Peyer's patch (tissue), 4 donors: Measurements from ENCODE around the gene SLC16A14. TPM values are rescaled to one million over a fixed set of nuclear protein-coding genes. Genes with fewer than 3 reads are reported as not detected.

ENCODE experiments used
- DNase-seq, 3 donors: peaks; one replicate each; pipeline ENCODE4 v3.0.0-alpha.2; 2017 to 2019
- H3K27ac ChIP-seq, 4 donors: fragments of 200-600 bp; sonication (generic); one replicate each; pipeline ENCODE4 v1.5.1; 2016 to 2019
- H3K27me3 ChIP-seq, 2 donors: fragments of 200-600 bp; sonication (generic); one replicate each; pipeline ENCODE4 v1.5.1; 2019
- H3K36me3 ChIP-seq, 3 donors: fragments of 200-600 bp; sonication (generic); one replicate each; pipeline ENCODE4 v1.5.1; 2016 to 2019
- H3K4me1 ChIP-seq, 4 donors: fragments of 200-600 bp; sonication (generic); one replicate each; pipeline ENCODE4 v1.5.1; 2016 to 2019
- H3K4me3 ChIP-seq, 4 donors: fragments of 200-600 bp; sonication (generic); 1 replicate in 3 of 4; 2 replicates in 1 of 4; pipeline ENCODE4 v1.5.1; 2016 to 2019; ENCODE audit warnings: mild to moderate bottlenecking in 1 of 4
- H3K9me3 ChIP-seq, 4 donors: fragments of 200-600 bp; sonication (generic); one replicate each; pipeline ENCODE4 v1.5.1; 2016 to 2019; ENCODE audit warnings: mild to moderate bottlenecking in 1 of 4
- CTCF ChIP-seq, 6 experiments: fragments of 450-650 bp in 4 of 6; fragments of 200-600 bp in 2 of 6; sonication (generic) in 1 of 6; IDR thresholded peaks; one replicate each; pipeline ENCODE4 v1.5.1; 2017 to 2019; ENCODE audit warnings: antibody characterized with exemption in 6 of 6, mild to moderate bottlenecking in 3 of 6, moderate library complexity in 1 of 6
- POLR2A ChIP-seq, 2 donors: fragments of 450-650 bp; IDR thresholded peaks; one replicate each; pipeline ENCODE4 v1.5.1; 2017; ENCODE audit warnings: antibody characterized with exemption in 2 of 2, mild to moderate bottlenecking in 2 of 2, moderate library complexity in 2 of 2
- total RNA-seq, 4 donors: library from RNA; depleted of rRNA; stranded (reverse); fragments of >200 nt; gene quantifications; one replicate each; pipeline ENCODE4 v1.1.0, GENCODE V29; 2016

SLC16A14 gene
- total RNA-seq, 4 donors from 2014 or later = 0.47 to 3.3 (median 0.80) TPM; not detected in 1

GRCh38 chr2:230085201-230085600 lies 16.5 kb upstream of the SLC16A14 start:
- DNase-seq = no peak
- no peaks in the 10 kb centered on the region for H3K9me3 ChIP-seq
- H3K4me1 ChIP-seq = no peaks in the 10 kb centered on the region
- H3K4me3 ChIP-seq = no peak overlapping the region
- H3K27ac ChIP-seq = no peak overlapping the region
- no peaks in the 10 kb centered on the region for H3K36me3 ChIP-seq
- TF ChIP-seq CTCF (IDR thresholded peaks at IDR 0.05) (no peak), POLR2A (IDR thresholded peaks at IDR 0.05) (no peak)
- no peaks in the 10 kb centered on the region for H3K27me3 ChIP-seq

- no peaks in the 10 kb centered on the region for H3K9me3 ChIP-seq
- no peak for TF ChIP-seq POLR2A (IDR thresholded peaks at IDR 0.05)
- no peak for TF ChIP-seq CTCF (IDR thresholded peaks at IDR 0.05)
Measured at GRCh38 chr2:230077851-230078547, 9.3 kb upstream of the SLC16A14 start.

GRCh38 chr2:230076819-230077218 lies 8.1 kb upstream of the SLC16A14 start:
- TF ChIP-seq CTCF (IDR thresholded peaks at IDR 0.05) (no peak), POLR2A (IDR thresholded peaks at IDR 0.05) (no peak)

More at GRCh38 chr2:230077851-230078547, 9.3 kb upstream of the SLC16A14 start:
- no peaks in the 10 kb centered on the region for H3K4me1 ChIP-seq
- no peak for DNase-seq
- H3K4me3 ChIP-seq = no peak overlapping the region
- no peaks in the 10 kb centered on the region for H3K36me3 ChIP-seq
- H3K27ac ChIP-seq = no peak overlapping the region
- no peaks in the 10 kb centered on the region for H3K27me3 ChIP-seq

GRCh38 chr2:230075988-230076631 lies 7.4 kb upstream of the SLC16A14 start:
- DNase-seq = no peak
- H3K9me3 ChIP-seq = no peaks in the 10 kb centered on the region
- no peak overlapping the region for H3K27ac ChIP-seq
- H3K36me3 ChIP-seq = no peaks in the 10 kb centered on the region
- no peaks in the 10 kb centered on the region for H3K4me1 ChIP-seq
- H3K4me3 ChIP-seq = no peak overlapping the region
- H3K27me3 ChIP-seq = no peaks in the 10 kb centered on the region
- no peak for TF ChIP-seq CTCF (IDR thresholded peaks at IDR 0.05)
- no peak for TF ChIP-seq POLR2A (IDR thresholded peaks at IDR 0.05)

More at GRCh38 chr2:230076819-230077218, 8.1 kb upstream of the SLC16A14 start:
- Histone ChIP-seq H3K27ac (no peak overlapping the region), H3K4me3 (no peak overlapping the region), H3K4me1 (no peaks in the 10 kb centered on the region), H3K9me3 (no peaks in the 10 kb centered on the region), H3K27me3 (no peaks in the 10 kb centered on the region), H3K36me3 (no peaks in the 10 kb centered on the region)
- no peak for DNase-seq

- Histone ChIP-seq H3K27me3 (no peaks in the 10 kb centered on the region), H3K27ac (no peak overlapping the region), H3K4me1 (peaks cover 0 to 12% (median 2%) of the 10 kb centered on the region in 4 donors), H3K36me3 (no peaks in the 10 kb centered on the region), H3K9me3 (no peaks in the 10 kb centered on the region), H3K4me3 (no peak overlapping the region)
- no peak for DNase-seq
- TF ChIP-seq POLR2A (IDR thresholded peaks at IDR 0.05) = no peak
- TF ChIP-seq CTCF (IDR thresholded peaks at IDR 0.05) = no peak
Measured at GRCh38 chr2:230071421-230071820, 2.7 kb upstream of the SLC16A14 start.
